ENCODE results near the gene ABHD6.

Gene ABHD6

DNA sequence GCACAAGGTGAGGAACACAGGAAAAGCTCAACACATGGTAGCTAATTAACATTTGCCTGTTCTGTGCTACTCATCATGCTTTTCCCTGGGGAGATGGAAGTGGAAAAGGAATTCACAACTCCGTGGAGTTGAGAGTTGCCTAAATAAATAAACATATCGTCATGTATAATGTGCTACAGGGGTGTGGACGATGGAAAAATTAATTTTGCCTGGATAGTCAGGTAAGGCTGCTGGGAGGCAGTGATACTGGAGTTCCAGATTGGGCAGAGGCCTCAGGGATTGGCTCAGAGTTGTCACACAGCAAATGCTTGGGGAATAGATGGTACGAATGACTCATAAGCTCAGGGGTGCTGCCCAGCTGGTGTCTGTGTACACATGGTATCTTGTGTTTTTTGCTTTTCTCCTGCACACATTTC lies 3.1 kb upstream of the ABHD6 start (continued):
- TF ChIP-seq, protein P1, sequence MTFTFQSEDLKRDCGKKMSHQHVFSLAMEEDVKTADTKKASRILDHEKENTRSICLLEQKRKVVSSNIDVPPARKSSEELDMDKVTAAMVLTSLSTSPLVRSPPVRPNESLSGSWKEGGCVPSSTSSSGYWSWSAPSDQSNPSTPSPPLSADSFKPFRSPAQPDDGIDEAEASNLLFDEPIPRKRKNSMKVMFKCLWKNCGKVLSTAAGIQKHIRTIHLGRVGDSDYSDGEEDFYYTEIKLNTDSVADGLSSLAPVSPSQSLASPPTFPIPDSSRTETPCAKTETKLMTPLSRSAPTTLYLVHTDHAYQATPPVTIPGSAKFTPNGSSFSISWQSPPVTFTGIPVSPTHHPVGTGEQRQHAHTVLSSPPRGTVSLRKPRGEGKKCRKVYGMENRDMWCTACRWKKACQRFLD (tag by site-specific recombination; IDR thresholded peaks at IDR 0.05): no peak
- TF ChIP-seq ZSCAN23 (tag by site-specific recombination; IDR thresholded peaks at IDR 0.05) (no peak), ZNF600 (tag by site-specific recombination; IDR thresholded peaks at IDR 0.05) (peak; percentile 34; the same call in 1 of the 2 replicates), ZNF670 (tag by site-specific recombination; IDR thresholded peaks at IDR 0.05; ENCODE audit: low read depth) (no peak), ZNF132 (tag by site-specific recombination; IDR thresholded peaks at IDR 0.05; ENCODE audit: borderline replicate concordance) (no peak), ZNF121 (tag by site-specific recombination; IDR thresholded peaks at IDR 0.05) (no peak), ZBTB21 (tag by site-specific recombination; IDR thresholded peaks at IDR 0.05) (no peak), KLF7 (tag by site-specific recombination; IDR thresholded peaks at IDR 0.05; ENCODE audit: borderline replicate concordance) (no peak), OSR2 (tag by site-specific recombination; IDR thresholded peaks at IDR 0.05) (no peak; the same call in 1 of the 2 replicates), ZNF354C (tag by site-specific recombination; IDR thresholded peaks at IDR 0.05; ENCODE audit: borderline replicate concordance, low read depth) (no peak), ZNF501 (tag by site-specific recombination; IDR thresholded peaks at IDR 0.05) (no peak), ZNF324 (tag by site-specific recombination; IDR thresholded peaks at IDR 0.05) (no peak), GLI4 (tag by site-specific recombination; IDR thresholded peaks at IDR 0.05) (no peak), GLI2 (tag by site-specific recombination; IDR thresholded peaks at IDR 0.05; ENCODE audit: borderline replicate concordance, low read depth) (no peak), SP7 (tag by site-specific recombination; IDR thresholded peaks at IDR 0.05) (peak; percentile 68), ZNF112 (tag by site-specific recombination; IDR thresholded peaks at IDR 0.05) (no peak), ZNF311 (tag by site-specific recombination; IDR thresholded peaks at IDR 0.05; ENCODE audit: borderline replicate concordance) (no peak), KLF10 (tag by site-specific recombination; IDR thresholded peaks at IDR 0.05) (no peak), ZNF366 (tag by site-specific recombination; conservative IDR thresholded peaks at IDR 0.05) (0 out of 2 replicates have a peak, but pooled peaks have one; percentile 14), TRIM28 (IDR thresholded peaks at IDR 0.05; ENCODE audit: borderline replicate concordance, low read length) (no peak), ZNF266 (tag by site-specific recombination; IDR thresholded peaks at IDR 0.05; ENCODE audit: low read depth) (no peak), ZNF341 (tag by site-specific recombination; IDR thresholded peaks at IDR 0.05; ENCODE audit: low read depth) (no peak), ZNF747 (tag by site-specific recombination; IDR thresholded peaks at IDR 0.05) (no peak), SP2 (tag by site-specific recombination; IDR thresholded peaks at IDR 0.05) (peak; percentile 32), ZNF423 (tag by site-specific recombination; IDR thresholded peaks at IDR 0.05) (no peak), ZNF664 (tag by site-specific recombination; IDR thresholded peaks at IDR 0.05) (no peak), HOXC10 (CRISPR knock-in tag; IDR thresholded peaks at IDR 0.05) (no peak), ZBTB17 (tag by site-specific recombination; IDR thresholded peaks at IDR 0.05) (peak; percentile 80), ZNF48 (tag by site-specific recombination; IDR thresholded peaks at IDR 0.05) (no peak), BCL11B (tag by site-specific recombination; IDR thresholded peaks at IDR 0.05; ENCODE audit: low read depth) (no peak)
- TF ChIP-seq, protein P2, sequence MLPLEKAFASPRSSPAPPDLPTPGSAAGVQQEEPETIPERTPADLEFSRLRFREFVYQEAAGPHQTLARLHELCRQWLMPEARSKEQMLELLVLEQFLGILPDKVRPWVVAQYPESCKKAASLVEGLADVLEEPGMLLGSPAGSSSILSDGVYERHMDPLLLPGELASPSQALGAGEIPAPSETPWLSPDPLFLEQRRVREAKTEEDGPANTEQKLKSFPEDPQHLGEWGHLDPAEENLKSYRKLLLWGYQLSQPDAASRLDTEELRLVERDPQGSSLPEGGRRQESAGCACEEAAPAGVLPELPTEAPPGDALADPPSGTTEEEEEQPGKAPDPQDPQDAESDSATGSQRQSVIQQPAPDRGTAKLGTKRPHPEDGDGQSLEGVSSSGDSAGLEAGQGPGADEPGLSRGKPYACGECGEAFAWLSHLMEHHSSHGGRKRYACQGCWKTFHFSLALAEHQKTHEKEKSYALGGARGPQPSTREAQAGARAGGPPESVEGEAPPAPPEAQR (tag by site-specific recombination; IDR thresholded peaks at IDR 0.05): no peak
- TF ChIP-seq, protein P3, sequence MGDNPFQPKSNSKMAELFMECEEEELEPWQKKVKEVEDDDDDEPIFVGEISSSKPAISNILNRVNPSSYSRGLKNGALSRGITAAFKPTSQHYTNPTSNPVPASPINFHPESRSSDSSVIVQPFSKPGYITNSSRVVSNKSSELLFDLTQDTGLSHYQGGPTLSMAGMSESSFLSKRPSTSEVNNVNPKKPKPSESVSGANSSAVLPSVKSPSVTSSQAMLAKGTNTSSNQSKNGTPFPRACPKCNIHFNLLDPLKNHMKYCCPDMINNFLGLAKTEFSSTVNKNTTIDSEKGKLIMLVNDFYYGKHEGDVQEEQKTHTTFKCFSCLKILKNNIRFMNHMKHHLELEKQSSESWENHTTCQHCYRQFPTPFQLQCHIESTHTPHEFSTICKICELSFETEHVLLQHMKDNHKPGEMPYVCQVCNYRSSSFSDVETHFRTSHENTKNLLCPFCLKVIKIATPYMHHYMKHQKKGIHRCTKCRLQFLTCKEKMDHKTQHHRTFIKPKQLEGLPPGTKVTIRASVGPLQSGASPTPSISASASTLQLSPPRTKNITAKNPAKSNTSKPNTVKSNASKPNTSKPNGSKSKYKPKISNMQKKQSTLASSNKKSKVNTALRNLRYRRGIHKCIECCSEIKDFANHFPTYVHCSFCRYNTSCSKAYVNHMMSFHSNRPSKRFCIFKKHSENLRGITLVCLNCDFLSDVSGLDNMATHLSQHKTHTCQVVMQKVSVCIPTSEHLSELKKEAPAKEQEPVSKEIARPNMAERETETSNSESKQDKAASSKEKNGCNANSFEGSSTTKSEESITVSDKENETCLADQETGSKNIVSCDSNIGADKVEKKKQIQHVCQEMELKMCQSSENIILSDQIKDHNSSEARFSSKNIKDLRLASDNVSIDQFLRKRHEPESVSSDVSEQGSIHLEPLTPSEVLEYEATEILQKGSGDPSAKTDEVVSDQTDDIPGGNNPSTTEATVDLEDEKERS (tag by site-specific recombination; IDR thresholded peaks at IDR 0.05): no peak
- TF ChIP-seq, protein P4, sequence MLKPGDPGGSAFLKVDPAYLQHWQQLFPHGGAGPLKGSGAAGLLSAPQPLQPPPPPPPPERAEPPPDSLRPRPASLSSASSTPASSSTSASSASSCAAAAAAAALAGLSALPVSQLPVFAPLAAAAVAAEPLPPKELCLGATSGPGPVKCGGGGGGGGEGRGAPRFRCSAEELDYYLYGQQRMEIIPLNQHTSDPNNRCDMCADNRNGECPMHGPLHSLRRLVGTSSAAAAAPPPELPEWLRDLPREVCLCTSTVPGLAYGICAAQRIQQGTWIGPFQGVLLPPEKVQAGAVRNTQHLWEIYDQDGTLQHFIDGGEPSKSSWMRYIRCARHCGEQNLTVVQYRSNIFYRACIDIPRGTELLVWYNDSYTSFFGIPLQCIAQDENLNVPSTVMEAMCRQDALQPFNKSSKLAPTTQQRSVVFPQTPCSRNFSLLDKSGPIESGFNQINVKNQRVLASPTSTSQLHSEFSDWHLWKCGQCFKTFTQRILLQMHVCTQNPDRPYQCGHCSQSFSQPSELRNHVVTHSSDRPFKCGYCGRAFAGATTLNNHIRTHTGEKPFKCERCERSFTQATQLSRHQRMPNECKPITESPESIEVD (tag by site-specific recombination; IDR thresholded peaks at IDR 0.05): no peak
- TF ChIP-seq, protein P5, sequence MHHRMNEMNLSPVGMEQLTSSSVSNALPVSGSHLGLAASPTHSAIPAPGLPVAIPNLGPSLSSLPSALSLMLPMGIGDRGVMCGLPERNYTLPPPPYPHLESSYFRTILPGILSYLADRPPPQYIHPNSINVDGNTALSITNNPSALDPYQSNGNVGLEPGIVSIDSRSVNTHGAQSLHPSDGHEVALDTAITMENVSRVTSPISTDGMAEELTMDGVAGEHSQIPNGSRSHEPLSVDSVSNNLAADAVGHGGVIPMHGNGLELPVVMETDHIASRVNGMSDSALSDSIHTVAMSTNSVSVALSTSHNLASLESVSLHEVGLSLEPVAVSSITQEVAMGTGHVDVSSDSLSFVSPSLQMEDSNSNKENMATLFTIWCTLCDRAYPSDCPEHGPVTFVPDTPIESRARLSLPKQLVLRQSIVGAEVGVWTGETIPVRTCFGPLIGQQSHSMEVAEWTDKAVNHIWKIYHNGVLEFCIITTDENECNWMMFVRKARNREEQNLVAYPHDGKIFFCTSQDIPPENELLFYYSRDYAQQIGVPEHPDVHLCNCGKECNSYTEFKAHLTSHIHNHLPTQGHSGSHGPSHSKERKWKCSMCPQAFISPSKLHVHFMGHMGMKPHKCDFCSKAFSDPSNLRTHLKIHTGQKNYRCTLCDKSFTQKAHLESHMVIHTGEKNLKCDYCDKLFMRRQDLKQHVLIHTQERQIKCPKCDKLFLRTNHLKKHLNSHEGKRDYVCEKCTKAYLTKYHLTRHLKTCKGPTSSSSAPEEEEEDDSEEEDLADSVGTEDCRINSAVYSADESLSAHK (tag by site-specific recombination; IDR thresholded peaks at IDR 0.05): no peak

All from HEK293 (cell line).